ENCODE results near the gene HOXD3. TPM values are rescaled to one million over a fixed set of nuclear protein-coding genes. Genes with fewer than 3 reads are reported as not detected.

The HOXD3 gene
- total RNA-seq, 3 donors from 2014 or later (not counting 1 experiment from before 2014, with no cell fraction given): not detected

- DNase-seq: no peak
- no peak overlapping the region for H3K27ac Mint-ChIP-seq
These were observed 9.8 kb upstream of the HOXD3 start for GRCh38 chr2:176147210-176147799.

GRCh38 chr2:176147800-176148496 is 9.2 kb upstream of the HOXD3 start:
- ATAC-seq (no peak), DNase-seq (no peak)
- WGBS (ENCODE audit: insufficient coverage): 13% methylated on average over 31 of the region's 31 CpGs
- Mint-ChIP-seq H3K4me3 (no peak overlapping the region), H3K9me3 (peaks cover 0 to 1% of the 10 kb centered on the region in 2 donors), H3K4me1 (peaks cover 0 to 6% of the 10 kb centered on the region in 2 donors), H3K36me3 (no peaks in the 10 kb centered on the region), H3K27ac (no peak overlapping the region), H3K27me3 (ENCODE audit: low read depth in 2 of 2) (peaks cover 67 to 71% of the 10 kb centered on the region in 2 donors)
- Histone ChIP-seq H3K4me1 (ENCODE audit: control insufficient read depth, insufficient read depth, low read length) (peaks cover 4% of the 10 kb centered on the region), H3K27ac (ENCODE audit: low read length) (no peak overlapping the region), H3K9me3 (ENCODE audit: control insufficient read depth, insufficient read depth, low read length) (no peaks in the 10 kb centered on the region), H3K36me3 (ENCODE audit: control insufficient read depth, insufficient read depth, low read length) (no peaks in the 10 kb centered on the region), H3K4me3 (ENCODE audit: low read length) (no peak overlapping the region), H3K27me3 (ENCODE audit: control insufficient read depth, insufficient read depth, low read length) (peaks cover 60% of the 10 kb centered on the region)
- TF ChIP-seq CTCF (IDR thresholded peaks at IDR 0.05): no peak
- intact Hi-C loops (cut with micrococcal nuclease): no loop called here

More at GRCh38 chr2:176147210-176147799, 9.8 kb upstream of the HOXD3 start:
- no peak overlapping the region for H3K4me3 ChIP-seq (ENCODE audit: low read length)
- H3K27ac ChIP-seq (ENCODE audit: low read length): no peak overlapping the region
- peaks cover 56% of the 10 kb centered on the region for H3K27me3 ChIP-seq (ENCODE audit: control insufficient read depth, insufficient read depth, low read length)
- intact Hi-C loops (cut with micrococcal nuclease): no loop called here
- Mint-ChIP-seq H3K4me1 (peaks cover 0 to 6% of the 10 kb centered on the region in 2 donors), H3K4me3 (no peak overlapping the region), H3K9me3 (peaks cover 0 to 2% of the 10 kb centered on the region in 2 donors), H3K36me3 (no peaks in the 10 kb centered on the region), H3K27me3 (ENCODE audit: low read depth in 2 of 2) (peaks cover 66 to 75% of the 10 kb centered on the region in 2 donors)
- no peaks in the 10 kb centered on the region for H3K9me3 ChIP-seq (ENCODE audit: control insufficient read depth, insufficient read depth, low read length)
- no peaks in the 10 kb centered on the region for H3K4me1 ChIP-seq (ENCODE audit: control insufficient read depth, insufficient read depth, low read length)
- no peak for TF ChIP-seq CTCF (IDR thresholded peaks at IDR 0.05)
- 17% methylated on average over 28 of the region's 32 CpGs for WGBS (ENCODE audit: insufficient coverage)
- no peak for ATAC-seq
- H3K36me3 ChIP-seq (ENCODE audit: control insufficient read depth, insufficient read depth, low read length): no peaks in the 10 kb centered on the region

- DNase-seq: no peak
- Mint-ChIP-seq H3K4me3 (no peak overlapping the region), H3K4me1 (peaks cover 0 to 6% of the 10 kb centered on the region in 2 donors), H3K36me3 (no peaks in the 10 kb centered on the region), H3K27ac (no peak overlapping the region), H3K27me3 (ENCODE audit: low read depth in 2 of 2) (peaks cover 64% of the 10 kb centered on the region in 2 donors), H3K9me3 (no peaks in the 10 kb centered on the region)
- Histone ChIP-seq H3K36me3 (ENCODE audit: control insufficient read depth, insufficient read depth, low read length) (no peaks in the 10 kb centered on the region), H3K9me3 (ENCODE audit: control insufficient read depth, insufficient read depth, low read length) (no peaks in the 10 kb centered on the region), H3K27me3 (ENCODE audit: control insufficient read depth, insufficient read depth, low read length) (peaks cover 65% of the 10 kb centered on the region), H3K27ac (ENCODE audit: low read length) (no peak overlapping the region), H3K4me3 (ENCODE audit: low read length) (no peak overlapping the region), H3K4me1 (ENCODE audit: control insufficient read depth, insufficient read depth, low read length) (peaks cover 4% of the 10 kb centered on the region)
- ATAC-seq: no peak
- 41% methylated on average over 11 of the region's 11 CpGs for WGBS (ENCODE audit: insufficient coverage)
- intact Hi-C loops (cut with micrococcal nuclease): no loop called here
- TF ChIP-seq CTCF (IDR thresholded peaks at IDR 0.05): no peak
These were observed 8.2 kb upstream of the HOXD3 start for GRCh38 chr2:176148751-176149421.
